ENCODE measurements around the gene TTLL13. TPM values are rescaled to one million over a fixed set of nuclear protein-coding genes. Genes with fewer than 3 reads are reported as not detected.
"Not testable (repeated sequence)": the region's sequence is repeated elsewhere in the genome, so short reads cannot be mapped to it uniquely, and the experiment has no call there.

Gene TTLL13
- total and polyA plus RNA-seq, 4 experiments from 2014 or later: 1.1 to 1.4 TPM; not detected in 2

GRCh38 chr15:90266061-90266431 lies 16.7 kb downstream of the TTLL13 start:
- H3K27me3 ChIP-seq (ENCODE audit: insufficient read depth, low read length): no peaks in the 10 kb centered on the region
- peaks cover 28 to 68% (median 46%) of the 10 kb centered on the region in 4 donors for H3K4me1 Mint-ChIP-seq
- H3K4me3 ChIP-seq (ENCODE audit: low read length in 2 of 2): peak overlapping the region; percentile 66 to 97
- no peaks in the 10 kb centered on the region for H3K9me3 Mint-ChIP-seq
- CTCF ChIA-PET (ENCODE audit: partially characterized antibody): interaction anchor here (0.7 to 2.0 kb wide), 3 partner anchors 33 to 669 kb away, joined by 3 to 8 read pairs (median 3); partner anchors contain the start of genes CIB1, GDPGP1 and UNC45A
- H3K27ac ChIP-seq (ENCODE audit: low read depth, low read length): peak overlapping the region; percentile 95
- peak in 2 of 5 donors; percentile 62 to 71 for DNase-seq
- intact Hi-C loops (cut with micrococcal nuclease): loop anchor here (1.0 kb wide), 1 partner anchor 20 kb away; no protein-coding TSS in a partner anchor
- H3K27me3 Mint-ChIP-seq: no peaks in the 10 kb centered on the region
- peaks cover 16% of the 10 kb centered on the region for H3K36me3 ChIP-seq (ENCODE audit: insufficient read depth, low read length)
- H3K36me3 Mint-ChIP-seq: peaks cover 23 to 46% of the 10 kb centered on the region in 2 donors
- H3K4me1 ChIP-seq (ENCODE audit: insufficient read depth, low read length): peaks cover 50% of the 10 kb centered on the region
- peak overlapping the region; percentile 93 to 99 (median 98) for H3K4me3 Mint-ChIP-seq
- POLR2A ChIA-PET (ENCODE audit: partially characterized antibody): interaction anchor here (0.6 to 4.5 kb wide), 23 partner anchors 8 to 669 kb away, joined by 3 to 150 read pairs (median 4); partner anchors contain the start of genes AP3S2, BLM, CIB1 and GDPGP1
- no peaks in the 10 kb centered on the region for H3K9me3 ChIP-seq (ENCODE audit: control insufficient read depth in 1 of 2, low read length in 2 of 2)
- H3K27ac Mint-ChIP-seq: peak overlapping the region; percentile 98 to 100 (median 99)

- peak; percentile 22 to 47 (median 28) for DNase-seq
- ChIA-PET POLR2A (ENCODE audit: partially characterized antibody) (interaction anchor here (0.8 to 4.5 kb wide), 16 partner anchors 8 to 669 kb away, joined by 3 to 150 read pairs (median 4); partner anchors contain the start of genes AP3S2, BLM, CIB1 and GDPGP1), CTCF (ENCODE audit: partially characterized antibody) (interaction anchor here (1.0 to 2.0 kb wide), 2 partner anchors 33 to 668 kb away, joined by 3 to 8 read pairs; partner anchors contain the start of genes CIB1, GDPGP1 and UNC45A)
- peak overlapping the region; percentile 66 to 97 for H3K4me3 ChIP-seq (ENCODE audit: low read length in 2 of 2)
- H3K36me3 ChIP-seq (ENCODE audit: insufficient read depth, low read length): peaks cover 20% of the 10 kb centered on the region
- no peaks in the 10 kb centered on the region for H3K27me3 ChIP-seq (ENCODE audit: insufficient read depth, low read length)
- H3K27ac ChIP-seq (ENCODE audit: low read depth, low read length): peak overlapping the region; percentile 95
- H3K4me1 Mint-ChIP-seq: peaks cover 31 to 73% (median 50%) of the 10 kb centered on the region in 4 donors
- peak overlapping the region; percentile 98 to 100 (median 99) for H3K27ac Mint-ChIP-seq
- no peaks in the 10 kb centered on the region for H3K27me3 Mint-ChIP-seq
- H3K4me1 ChIP-seq (ENCODE audit: insufficient read depth, low read length): peaks cover 55% of the 10 kb centered on the region
- H3K9me3 ChIP-seq (ENCODE audit: control insufficient read depth in 1 of 2, low read length in 2 of 2): no peaks in the 10 kb centered on the region
- peak overlapping the region; percentile 93 to 99 (median 98) for H3K4me3 Mint-ChIP-seq
- H3K36me3 Mint-ChIP-seq: peaks cover 27 to 51% of the 10 kb centered on the region in 2 donors
- intact Hi-C loops (cut with micrococcal nuclease): loop anchor here (1.0 kb wide), 1 partner anchor 20 kb away; no protein-coding TSS in a partner anchor
- H3K9me3 Mint-ChIP-seq: no peaks in the 10 kb centered on the region
Observed at GRCh38 chr15:90266485-90266884, 17.1 kb downstream of the TTLL13 start.

GRCh38 chr15:90268415-90268814 lies 19.1 kb downstream of the TTLL13 start:
- Histone ChIP-seq H3K36me3 (ENCODE audit: insufficient read depth, low read length) (peaks cover 38% of the 10 kb centered on the region), H3K27me3 (ENCODE audit: insufficient read depth, low read length) (no peaks in the 10 kb centered on the region), H3K27ac (ENCODE audit: low read depth, low read length) (no peak overlapping the region), H3K4me1 (ENCODE audit: insufficient read depth, low read length) (peaks cover 61% of the 10 kb centered on the region), H3K9me3 (ENCODE audit: control insufficient read depth in 1 of 2, low read length in 2 of 2) (no peaks in the 10 kb centered on the region), H3K4me3 (ENCODE audit: low read length in 2 of 2) (no peak overlapping the region)
- ChIA-PET POLR2A (ENCODE audit: partially characterized antibody) (interaction anchor here (0.9 to 4.5 kb wide), 3 partner anchors 24 to 375 kb away, joined by 3 to 150 read pairs (median 3); partner anchors contain the start of genes AP3S2, CIB1 and GDPGP1), CTCF (ENCODE audit: partially characterized antibody) (interaction anchor here (1.1 to 1.5 kb wide), 2 partner anchors 35 kb away, joined by 3 to 4 read pairs; partner anchors contain the start of gene CIB1)
- no peaks in the 10 kb centered on the region for H3K9me3 Mint-ChIP-seq
- DNase-seq: no peak
- H3K4me3 Mint-ChIP-seq: peak overlapping the region; percentile 57 to 99 (median 74)
- peaks cover 37 to 88% (median 56%) of the 10 kb centered on the region in 4 donors for H3K4me1 Mint-ChIP-seq
- peak overlapping the region; percentile 52 to 99 (median 75) for H3K27ac Mint-ChIP-seq
- no peaks in the 10 kb centered on the region for H3K27me3 Mint-ChIP-seq
- intact Hi-C loops (cut with micrococcal nuclease): no loop called here
- H3K36me3 Mint-ChIP-seq: peaks cover 35 to 70% of the 10 kb centered on the region in 2 donors

GRCh38 chr15:90270502-90271150 lies 21.3 kb downstream of the TTLL13 start:
- H3K4me1 ChIP-seq (ENCODE audit: insufficient read depth, low read length): peaks cover 51% of the 10 kb centered on the region
- no peaks in the 10 kb centered on the region for H3K27me3 ChIP-seq (ENCODE audit: insufficient read depth, low read length)
- CTCF ChIA-PET (ENCODE audit: partially characterized antibody): interaction anchor here (0.6 to 2.5 kb wide), 5 partner anchors 12 to 128 kb away, joined by 3 to 11 read pairs (median 4); no protein-coding TSS in a partner anchor
- Mint-ChIP-seq H3K4me3 (peak overlapping the region in 5 of 8 donors; percentile 2 to 76 (median 8)), H3K36me3 (peaks cover 44 to 76% of the 10 kb centered on the region in 2 donors), H3K27me3 (no peaks in the 10 kb centered on the region), H3K9me3 (no peaks in the 10 kb centered on the region), H3K27ac (peak overlapping the region; percentile 11 to 91 (median 76)), H3K4me1 (peaks cover 34 to 71% (median 52%) of the 10 kb centered on the region in 4 donors)
- intact Hi-C loops (cut with micrococcal nuclease): no loop called here
- peaks cover 42% of the 10 kb centered on the region for H3K36me3 ChIP-seq (ENCODE audit: insufficient read depth, low read length)
- POLR2A ChIA-PET (ENCODE audit: partially characterized antibody): interaction anchor here (1.4 kb wide), 1 partner anchor 69 kb away, joined by 3 read pairs; the partner anchor contains the start of gene SEMA4B
- no peak overlapping the region for H3K4me3 ChIP-seq (ENCODE audit: low read length in 2 of 2)
- H3K9me3 ChIP-seq (ENCODE audit: control insufficient read depth in 1 of 2, low read length in 2 of 2): no peaks in the 10 kb centered on the region
- no peak for DNase-seq
- no peak overlapping the region for H3K27ac ChIP-seq (ENCODE audit: low read depth, low read length)

GRCh38 chr15:90271459-90272166 lies 22.3 kb downstream of the TTLL13 start:
- POLR2A ChIA-PET (ENCODE audit: partially characterized antibody): interaction anchor here (0.7 kb wide), 1 partner anchor 70 kb away, joined by 3 read pairs; the partner anchor contains the start of gene SEMA4B

GRCh38 chr15:90278467-90278866 lies 29.1 kb downstream of the TTLL13 start:
- H3K4me3 ChIP-seq (ENCODE audit: low read length in 2 of 2); POLR2A ChIA-PET (ENCODE audit: partially characterized antibody); H3K9me3 Mint-ChIP-seq; H3K27me3 Mint-ChIP-seq; H3K4me1 Mint-ChIP-seq; H3K4me1 ChIP-seq (ENCODE audit: insufficient read depth, low read length); H3K9me3 ChIP-seq (ENCODE audit: control insufficient read depth in 1 of 2, low read length in 2 of 2); H3K36me3 ChIP-seq (ENCODE audit: insufficient read depth, low read length); intact Hi-C loops (cut with micrococcal nuclease); H3K27ac ChIP-seq (ENCODE audit: low read depth, low read length); DNase-seq; CTCF ChIA-PET (ENCODE audit: partially characterized antibody); H3K27me3 ChIP-seq (ENCODE audit: insufficient read depth, low read length); H3K4me3 Mint-ChIP-seq: not testable (repeated sequence)
- peaks cover 14 to 16% of the 10 kb centered on the region in 2 donors for H3K36me3 Mint-ChIP-seq
- peak overlapping the region in 1 of 7 donors; percentile 25 for H3K27ac Mint-ChIP-seq

More at GRCh38 chr15:90271459-90272166, 22.3 kb downstream of the TTLL13 start:
- Mint-ChIP-seq H3K27ac (peak overlapping the region in 6 of 7 donors; percentile 8 to 65 (median 46)), H3K27me3 (no peaks in the 10 kb centered on the region), H3K4me1 (peaks cover 31 to 61% (median 49%) of the 10 kb centered on the region in 4 donors), H3K9me3 (no peaks in the 10 kb centered on the region), H3K36me3 (peaks cover 49 to 72% of the 10 kb centered on the region in 2 donors), H3K4me3 (peak overlapping the region in 1 of 8 donors; percentile 8)
- Histone ChIP-seq H3K27ac (ENCODE audit: low read depth, low read length) (no peak overlapping the region), H3K36me3 (ENCODE audit: insufficient read depth, low read length) (peaks cover 42% of the 10 kb centered on the region), H3K9me3 (ENCODE audit: control insufficient read depth in 1 of 2, low read length in 2 of 2) (no peaks in the 10 kb centered on the region), H3K4me3 (ENCODE audit: low read length in 2 of 2) (no peak overlapping the region), H3K4me1 (ENCODE audit: insufficient read depth, low read length) (peaks cover 49% of the 10 kb centered on the region), H3K27me3 (ENCODE audit: insufficient read depth, low read length) (no peaks in the 10 kb centered on the region)
- DNase-seq: no peak
- CTCF ChIA-PET (ENCODE audit: partially characterized antibody): interaction anchor here (1.1 to 2.5 kb wide), 4 partner anchors 11 to 112 kb away, joined by 3 to 11 read pairs (median 4); no protein-coding TSS in a partner anchor
- intact Hi-C loops (cut with micrococcal nuclease): no loop called here
